HEK293 (cell line): ENCODE measurements around the gene HOTAIR.

Experiments
- ATF2 ChIP-seq: fragments of 450-650 bp; formaldehyde crosslinking; IDR thresholded peaks from 2 replicates; pipeline ENCODE4 v1.5.1; 2016; ENCODE audit warnings: missing biosample characterization, missing genetic modification characterization, low read depth
- EGR2 ChIP-seq: fragments of 450-650 bp; formaldehyde crosslinking; IDR thresholded peaks from 2 replicates; pipeline ENCODE4 v1.5.1; 2016; ENCODE audit warnings: low read depth, missing biosample characterization, missing genetic modification characterization
- KLF1 ChIP-seq: fragments of 450-650 bp; formaldehyde crosslinking; IDR thresholded peaks from 2 replicates; pipeline ENCODE4 v1.5.1; 2016; ENCODE audit warnings: missing biosample characterization, missing genetic modification characterization
- MZF1 ChIP-seq: fragments of 450-650 bp; formaldehyde crosslinking; IDR thresholded peaks from 2 replicates; pipeline ENCODE4 v1.5.1; 2017; ENCODE audit warnings: missing biosample characterization, missing genetic modification characterization, borderline replicate concordance
- REPIN1 ChIP-seq: fragments of 450-650 bp; formaldehyde crosslinking; IDR thresholded peaks from 2 replicates; pipeline ENCODE4 v1.5.1; 2017; ENCODE audit warnings: missing biosample characterization, missing genetic modification characterization, low read depth
- ZBTB17 ChIP-seq: fragments of 450-650 bp; formaldehyde crosslinking; IDR thresholded peaks from 2 replicates; pipeline ENCODE4 v1.5.1; 2016; ENCODE audit warnings: missing biosample characterization, missing genetic modification characterization
- ZBTB21 ChIP-seq: fragments of 450-650 bp; formaldehyde crosslinking; IDR thresholded peaks from 2 replicates; pipeline ENCODE4 v1.5.1; 2017; ENCODE audit warnings: missing biosample characterization, missing genetic modification characterization
- ZBTB26 ChIP-seq: fragments of 450-650 bp; formaldehyde crosslinking; optimal IDR thresholded peaks from 2 replicates; pipeline ENCODE3; 2016; ENCODE audit warnings: missing biosample characterization, mild to moderate bottlenecking, missing genetic modification characterization
- ZFHX2 ChIP-seq: fragments of 450-650 bp; formaldehyde crosslinking; conservative IDR thresholded peaks from 2 replicates; pipeline ENCODE4 v1.5.1; 2016; ENCODE audit warnings: missing biosample characterization, missing genetic modification characterization
- ZFP37 ChIP-seq: fragments of 450-650 bp; formaldehyde crosslinking; IDR thresholded peaks from 2 replicates; pipeline ENCODE4 v1.5.1; 2016; ENCODE audit warnings: missing biosample characterization, missing genetic modification characterization
- ZFP69B ChIP-seq: fragments of 450-650 bp; formaldehyde crosslinking; IDR thresholded peaks from 2 replicates; pipeline ENCODE4 v1.5.1; 2016; ENCODE audit warnings: missing biosample characterization, missing genetic modification characterization
- ZNF10 ChIP-seq: fragments of 450-650 bp; formaldehyde crosslinking; IDR thresholded peaks from 2 replicates; pipeline ENCODE4 v1.5.1; 2017; ENCODE audit warnings: missing biosample characterization, missing genetic modification characterization
- ZNF175 ChIP-seq: fragments of 450-650 bp; formaldehyde crosslinking; IDR thresholded peaks from 2 replicates; pipeline ENCODE4 v1.5.1; 2016; ENCODE audit warnings: missing biosample characterization, missing genetic modification characterization
- ZNF19 ChIP-seq: fragments of 450-650 bp; formaldehyde crosslinking; IDR thresholded peaks from 2 replicates; pipeline ENCODE4; 2016; ENCODE audit warnings: missing biosample characterization, missing genetic modification characterization, low read depth
- ZNF248 ChIP-seq: fragments of 450-650 bp; formaldehyde crosslinking; IDR thresholded peaks from 2 replicates; pipeline ENCODE4 v1.5.1; 2017; ENCODE audit warnings: missing biosample characterization, missing genetic modification characterization
- ZNF280D ChIP-seq: fragments of 450-650 bp; formaldehyde crosslinking; IDR thresholded peaks from 2 replicates; pipeline ENCODE4 v1.5.1; 2016; ENCODE audit warnings: missing biosample characterization, missing genetic modification characterization
- ZNF335 ChIP-seq: fragments of 450-650 bp; formaldehyde crosslinking; conservative IDR thresholded peaks from 2 replicates; pipeline ENCODE4 v1.5.1; 2016; ENCODE audit warnings: missing biosample characterization, missing genetic modification characterization
- ZNF362 ChIP-seq: fragments of 450-650 bp; formaldehyde crosslinking; IDR thresholded peaks from 2 replicates; pipeline ENCODE4 v1.5.1; 2016; ENCODE audit warnings: missing biosample characterization, missing genetic modification characterization
- ZNF37A ChIP-seq: fragments of 450-650 bp; IDR thresholded peaks from 2 replicates; pipeline ENCODE4 v1.5.1; 2018; ENCODE audit warnings: missing biosample characterization, missing genetic modification characterization
- ZNF398 ChIP-seq: fragments of 450-650 bp; formaldehyde crosslinking; IDR thresholded peaks from 2 replicates; pipeline ENCODE4 v1.5.1; 2017; ENCODE audit warnings: missing biosample characterization, missing genetic modification characterization
- ZNF529 ChIP-seq: fragments of 450-650 bp; formaldehyde crosslinking; IDR thresholded peaks from 2 replicates; pipeline ENCODE4 v1.5.1; 2017; ENCODE audit warnings: missing genetic modification characterization, missing biosample characterization; ENCODE audit not compliant: insufficient replicate concordance
- ZNF580 ChIP-seq: fragments of 450-650 bp; formaldehyde crosslinking; IDR thresholded peaks from 2 replicates; pipeline ENCODE4 v1.5.1; 2016; ENCODE audit warnings: missing biosample characterization, missing genetic modification characterization
- ZNF610 ChIP-seq: fragments of 450-650 bp; formaldehyde crosslinking; IDR thresholded peaks from 2 replicates; pipeline ENCODE4 v1.5.1; 2016; ENCODE audit warnings: missing biosample characterization, missing genetic modification characterization, borderline replicate concordance
- ZNF645 ChIP-seq: fragments of 450-650 bp; formaldehyde crosslinking; IDR thresholded peaks from 2 replicates; pipeline ENCODE4; 2016; ENCODE audit warnings: missing biosample characterization, missing genetic modification characterization
- ZNF704 ChIP-seq: fragments of 450-650 bp; formaldehyde crosslinking; IDR thresholded peaks from 2 replicates; pipeline ENCODE4 v1.5.1; 2016; ENCODE audit warnings: missing biosample characterization, missing genetic modification characterization
- ZNF837 ChIP-seq: fragments of 450-650 bp; formaldehyde crosslinking; IDR thresholded peaks from 2 replicates; pipeline ENCODE4 v1.5.1; 2016; ENCODE audit warnings: missing biosample characterization, missing genetic modification characterization
- ZSCAN23 ChIP-seq: fragments of 450-650 bp; formaldehyde crosslinking; IDR thresholded peaks from 2 replicates; pipeline ENCODE4 v1.5.1; 2016; ENCODE audit warnings: missing biosample characterization, missing genetic modification characterization
- ZSCAN30 ChIP-seq: fragments of 450-650 bp; IDR thresholded peaks from 2 replicates; pipeline ENCODE4 v1.5.1; 2018; ENCODE audit warnings: missing biosample characterization, mild to moderate bottlenecking, missing genetic modification characterization, moderate library complexity

Gene HOTAIR

GRCh38 chr12:53989227-53990113 lies 14.7 kb upstream of the HOTAIR start (continued):
- TF ChIP-seq ZBTB26 (tag by site-specific recombination), result no peak
- TF ChIP-seq ATF2, result no peak
- no peak for TF ChIP-seq ZNF529 (tag by site-specific recombination)
- TF ChIP-seq ZNF398 (tag by site-specific recombination), result peak; percentile 57
- no peak for TF ChIP-seq ZFP69B (tag by site-specific recombination)
- no peak for TF ChIP-seq KLF1
- no peak for TF ChIP-seq ZNF175 (tag by site-specific recombination)
- no peak for TF ChIP-seq ZNF645 (tag by site-specific recombination)
- TF ChIP-seq ZNF280D (tag by site-specific recombination), result no peak
- 0 out of 2 replicates have a peak, but pooled peaks have one; percentile 26 for TF ChIP-seq ZSCAN30 (tag by site-specific recombination)
- TF ChIP-seq ZFHX2 (tag by site-specific recombination), result peak; percentile 87
- no peak for TF ChIP-seq ZNF704 (tag by site-specific recombination)
- TF ChIP-seq EGR2 (tag by site-specific recombination), result peak; percentile 78
- no peak for TF ChIP-seq ZNF610 (tag by site-specific recombination)
- peak; percentile 79; the same call in 1 of the 2 replicates for TF ChIP-seq ZNF10 (tag by site-specific recombination)
- no peak for TF ChIP-seq ZNF248 (tag by site-specific recombination)
- TF ChIP-seq ZBTB17 (tag by site-specific recombination), result peak; percentile 94
- no peak for TF ChIP-seq ZBTB21 (tag by site-specific recombination)
- TF ChIP-seq ZNF580 (tag by site-specific recombination), result no peak
- no peak for TF ChIP-seq ZFP37 (tag by site-specific recombination)
- no peak for TF ChIP-seq ZNF19 (tag by site-specific recombination)
- no peak for TF ChIP-seq REPIN1 (tag by site-specific recombination)
- TF ChIP-seq ZNF37A (tag by site-specific recombination), result no peak
- no peak for TF ChIP-seq MZF1 (tag by site-specific recombination)
- TF ChIP-seq ZNF335 (tag by site-specific recombination), result peak; percentile 73
- TF ChIP-seq ZNF837 (tag by site-specific recombination), result no peak
- TF ChIP-seq ZSCAN23 (tag by site-specific recombination), result no peak
- TF ChIP-seq ZNF362 (tag by site-specific recombination), result peak; percentile 94
